ENCODE results near the gene PHYHD1. TPM values are rescaled to one million over a fixed set of nuclear protein-coding genes. Genes with fewer than 3 reads are reported as not detected.
"Not testable (repeated sequence)": the region's sequence is repeated elsewhere in the genome, so short reads cannot be mapped to it uniquely, and the experiment has no call there.

Gene PHYHD1
- total and polyA plus RNA-seq, 4 donors, result 21.4 to 86.3 (median 46.0) TPM

DNA sequence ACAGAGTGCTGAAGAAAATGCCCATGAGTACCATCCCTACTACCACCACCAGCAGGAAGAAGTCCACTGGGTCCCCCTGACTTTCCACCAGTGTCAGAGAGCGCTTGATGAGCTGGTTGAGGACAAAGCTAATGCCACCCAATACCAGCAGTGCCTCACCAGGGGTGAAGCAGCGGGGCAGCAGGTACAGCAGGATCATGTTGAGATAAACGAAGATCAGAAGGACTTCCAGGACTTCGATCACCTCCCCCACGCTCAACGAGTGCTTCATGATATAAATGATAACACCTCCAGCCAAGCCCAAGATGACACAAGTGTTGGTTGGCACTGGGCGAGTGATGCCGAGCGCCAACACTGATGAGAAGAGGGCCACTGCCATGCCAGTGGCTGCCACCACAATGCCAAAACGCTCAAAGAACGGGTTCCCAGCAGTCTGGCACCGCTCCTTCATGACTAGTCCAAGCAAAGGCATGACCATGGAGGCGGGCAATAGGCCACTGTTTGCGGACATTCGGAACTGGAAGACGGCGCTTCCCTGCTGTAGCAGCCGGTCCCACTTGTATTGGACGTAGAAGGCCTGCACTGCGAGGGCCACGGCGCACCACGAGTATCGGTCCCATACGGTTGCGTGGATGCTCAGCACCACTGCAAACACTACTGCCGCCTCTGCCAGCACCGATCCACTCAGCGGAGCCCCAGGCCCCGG lies 25.9 kb downstream of the PHYHD1 start:
- Histone ChIP-seq H3K9ac (ENCODE audit: insufficient read depth in 1 of 2, low read length in 2 of 2) (peak overlapping the region in 1 of 2 donors; percentile 49), H3K9me3 (ENCODE audit: control insufficient read depth in 4 of 4, insufficient read depth in 3 of 4, low read length in 3 of 4) (no peaks in the 10 kb centered on the region), H3K4me3 (peak overlapping the region; percentile 80), H3K36me3 (ENCODE audit: control insufficient read depth in 4 of 4, insufficient read depth in 4 of 4, low read length in 4 of 4) (peaks cover 0 to 7% (median 5%) of the 10 kb centered on the region in 4 donors), H3K4me1 (ENCODE audit: control insufficient read depth in 5 of 5, insufficient read depth in 5 of 5, low read length in 5 of 5) (peaks cover 0 to 13% (median 4%) of the 10 kb centered on the region in 5 donors), H3K27ac (ENCODE audit: low read depth in 1 of 2, low read length in 1 of 2) (peak overlapping the region; percentile 62 to 95), H3K27me3 (ENCODE audit: control insufficient read depth in 3 of 3, insufficient read depth in 3 of 3, low read length in 2 of 3) (no peaks in the 10 kb centered on the region)
- DNase-seq (no peak), ATAC-seq (ENCODE audit: insufficient read depth, low FRiP score) (peak; percentile 7)
- WGBS, 2 donors, result 25 to 36% methylated on average over 30 of the region's 30 CpGs
- no peak for TF ChIP-seq CTCF (IDR thresholded peaks at IDR 0.05; ENCODE audit: control extremely low read depth, extremely low read depth)

GRCh38 chr9:128947277-128947526 lies 26.4 kb downstream of the PHYHD1 start:
- peaks cover 0 to 7% (median 6%) of the 10 kb centered on the region in 4 donors for H3K36me3 ChIP-seq (ENCODE audit: control insufficient read depth in 4 of 4, insufficient read depth in 4 of 4, low read length in 4 of 4)

GRCh38 chr9:128947527-128948301 lies 26.9 kb downstream of the PHYHD1 start, which contains the start of the genes DOLK and NUP188:
DOLK (minus strand) TSS chr9:128947603; CDS start chr9:128947303, 300 bp downstream.
NUP188 (plus strand) TSS chr9:128947699; CDS start chr9:128947720, 21 bp downstream.
- DNase-seq (peak; percentile 95), ATAC-seq (ENCODE audit: insufficient read depth, low FRiP score) (peak; percentile 92)
- Histone ChIP-seq H3K27me3 (ENCODE audit: control insufficient read depth in 3 of 3, insufficient read depth in 3 of 3, low read length in 2 of 3) (no peaks in the 10 kb centered on the region), H3K27ac (ENCODE audit: low read depth in 1 of 2, low read length in 1 of 2) (peak within 1 kb of the TSS; percentile 62 to 95), H3K4me3 (peak within 1 kb of the TSS; percentile 80), H3K9ac (ENCODE audit: insufficient read depth in 1 of 2, low read length in 2 of 2) (peak within 1 kb of the TSS; percentile 85 to 86), H3K9me3 (ENCODE audit: control insufficient read depth in 4 of 4, insufficient read depth in 3 of 4, low read length in 3 of 4) (no peaks in the 10 kb centered on the region), H3K4me1 (ENCODE audit: control insufficient read depth in 5 of 5, insufficient read depth in 5 of 5, low read length in 5 of 5) (peaks cover 0 to 13% (median 4%) of the 10 kb centered on the region in 5 donors), H3K36me3 (ENCODE audit: control insufficient read depth in 4 of 4, insufficient read depth in 4 of 4, low read length in 4 of 4) (peaks cover 0 to 9% (median 7%) of the 10 kb centered on the region in 4 donors)
- 0 to 1% methylated on average over 77 to 86 of the region's 86 CpGs for WGBS, 2 donors
- no peak for TF ChIP-seq CTCF (IDR thresholded peaks at IDR 0.05; ENCODE audit: control extremely low read depth, extremely low read depth)

More at GRCh38 chr9:128947277-128947526, 26.4 kb downstream of the PHYHD1 start:
- 0 to 1% methylated on average over 19 to 20 of the region's 20 CpGs for WGBS, 2 donors
- H3K9ac ChIP-seq (ENCODE audit: insufficient read depth in 1 of 2, low read length in 2 of 2), result peak overlapping the region in 1 of 2 donors; percentile 49
- ATAC-seq (ENCODE audit: insufficient read depth, low FRiP score) (no peak), DNase-seq (no peak)
- H3K27me3 ChIP-seq (ENCODE audit: control insufficient read depth in 3 of 3, insufficient read depth in 3 of 3, low read length in 2 of 3), result no peaks in the 10 kb centered on the region
- H3K4me3 ChIP-seq, result peak overlapping the region; percentile 80
- peaks cover 0 to 13% (median 4%) of the 10 kb centered on the region in 5 donors for H3K4me1 ChIP-seq (ENCODE audit: control insufficient read depth in 5 of 5, insufficient read depth in 5 of 5, low read length in 5 of 5)
- H3K27ac ChIP-seq (ENCODE audit: low read depth in 1 of 2, low read length in 1 of 2), result peak overlapping the region; percentile 62 to 95
- TF ChIP-seq CTCF (IDR thresholded peaks at IDR 0.05; ENCODE audit: control extremely low read depth, extremely low read depth), result no peak
- no peaks in the 10 kb centered on the region for H3K9me3 ChIP-seq (ENCODE audit: control insufficient read depth in 4 of 4, insufficient read depth in 3 of 4, low read length in 3 of 4)

DNA sequence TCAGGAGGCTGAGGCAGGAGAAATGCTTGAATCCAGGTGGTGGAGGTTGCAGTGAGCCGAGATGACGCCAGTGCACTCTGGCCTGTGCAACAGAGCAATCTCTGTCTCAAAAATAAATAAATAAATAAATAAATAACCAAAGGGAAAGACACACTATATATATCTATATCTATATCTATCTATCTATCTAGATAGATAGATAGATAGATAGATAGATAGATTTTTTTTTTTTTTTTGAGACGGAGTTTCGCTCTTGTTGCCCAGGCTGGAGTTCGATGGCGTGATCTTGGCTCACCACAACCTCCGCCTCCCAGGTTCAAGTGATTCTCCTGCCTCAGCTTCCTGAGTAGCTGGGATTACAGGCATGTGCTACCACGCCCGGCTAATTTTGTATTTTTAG lies 40.6 kb downstream of the PHYHD1 start:
- not testable (repeated sequence) for ATAC-seq (ENCODE audit: insufficient read depth, low FRiP score); H3K27ac ChIP-seq (ENCODE audit: low read depth in 1 of 2, low read length in 1 of 2); H3K27me3 ChIP-seq (ENCODE audit: control insufficient read depth in 3 of 3, insufficient read depth in 3 of 3, low read length in 2 of 3); H3K4me3 ChIP-seq; H3K9ac ChIP-seq (ENCODE audit: insufficient read depth in 1 of 2, low read length in 2 of 2); H3K4me1 ChIP-seq (ENCODE audit: control insufficient read depth in 5 of 5, insufficient read depth in 5 of 5, low read length in 5 of 5); H3K9me3 ChIP-seq (ENCODE audit: control insufficient read depth in 4 of 4, insufficient read depth in 3 of 4, low read length in 3 of 4); DNase-seq
- WGBS, 2 donors, result 98 to 99% methylated on average over 9 of the region's 9 CpGs
- peaks cover 11 to 30% (median 24%) of the 10 kb centered on the region in 4 donors for H3K36me3 ChIP-seq (ENCODE audit: control insufficient read depth in 4 of 4, insufficient read depth in 4 of 4, low read length in 4 of 4)
